ENCODE results near the gene CLEC19A.

Gene CLEC19A

DNA sequence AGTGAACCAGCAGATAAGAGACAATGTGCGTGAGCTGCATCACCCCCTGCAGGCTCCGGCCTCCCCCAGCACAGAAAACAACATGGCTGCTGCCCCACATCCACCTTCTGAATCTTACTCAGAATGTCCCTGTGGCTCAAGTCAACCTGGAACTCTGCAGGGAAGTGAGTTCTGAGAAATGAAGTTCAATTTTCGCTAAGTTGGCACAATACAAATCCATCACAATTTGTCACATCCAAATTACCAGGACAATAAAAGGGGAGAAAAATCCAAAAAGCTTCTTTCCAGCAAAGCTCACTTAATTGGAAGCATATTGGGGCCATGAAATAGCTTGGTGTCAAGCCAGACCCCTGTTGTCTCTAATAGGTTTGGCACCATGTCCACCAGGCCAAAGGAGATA lies 38.1 kb downstream of the CLEC19A start:
- no peak for TF ChIP-seq PPARA (CRISPR knock-in tag; IDR thresholded peaks at IDR 0.05; ENCODE audit: borderline replicate concordance)
- TF ChIP-seq ZNF8 (CRISPR knock-in tag; IDR thresholded peaks at IDR 0.05): no peak
- TF ChIP-seq TSHZ2 (CRISPR knock-in tag; IDR thresholded peaks at IDR 0.05): no peak
- TF ChIP-seq ZC3H10 (CRISPR knock-in tag; IDR thresholded peaks at IDR 0.05): no peak
- TF ChIP-seq ISL1 (CRISPR knock-in tag; IDR thresholded peaks at IDR 0.05): no peak
- TF ChIP-seq POU6F1 (CRISPR knock-in tag; IDR thresholded peaks at IDR 0.05; ENCODE audit: borderline replicate concordance, low read depth): no peak
- TF ChIP-seq ZFP3 (CRISPR knock-in tag; IDR thresholded peaks at IDR 0.05): no peak
- TF ChIP-seq, protein P1, sequence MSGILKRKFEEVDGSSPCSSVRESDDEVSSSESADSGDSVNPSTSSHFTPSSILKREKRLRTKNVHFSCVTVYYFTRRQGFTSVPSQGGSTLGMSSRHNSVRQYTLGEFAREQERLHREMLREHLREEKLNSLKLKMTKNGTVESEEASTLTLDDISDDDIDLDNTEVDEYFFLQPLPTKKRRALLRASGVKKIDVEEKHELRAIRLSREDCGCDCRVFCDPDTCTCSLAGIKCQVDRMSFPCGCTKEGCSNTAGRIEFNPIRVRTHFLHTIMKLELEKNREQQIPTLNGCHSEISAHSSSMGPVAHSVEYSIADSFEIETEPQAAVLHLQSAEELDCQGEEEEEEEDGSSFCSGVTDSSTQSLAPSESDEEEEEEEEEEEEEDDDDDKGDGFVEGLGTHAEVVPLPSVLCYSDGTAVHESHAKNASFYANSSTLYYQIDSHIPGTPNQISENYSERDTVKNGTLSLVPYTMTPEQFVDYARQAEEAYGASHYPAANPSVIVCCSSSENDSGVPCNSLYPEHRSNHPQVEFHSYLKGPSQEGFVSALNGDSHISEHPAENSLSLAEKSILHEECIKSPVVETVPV (CRISPR knock-in tag; IDR thresholded peaks at IDR 0.05): no peak
- no peak for TF ChIP-seq ESRRG (CRISPR knock-in tag; IDR thresholded peaks at IDR 0.05)
- no peak for TF ChIP-seq CSDC2 (CRISPR knock-in tag; IDR thresholded peaks at IDR 0.05)
- TF ChIP-seq RARB (CRISPR knock-in tag; IDR thresholded peaks at IDR 0.05): no peak
- ATAC-seq: no peak

DNA sequence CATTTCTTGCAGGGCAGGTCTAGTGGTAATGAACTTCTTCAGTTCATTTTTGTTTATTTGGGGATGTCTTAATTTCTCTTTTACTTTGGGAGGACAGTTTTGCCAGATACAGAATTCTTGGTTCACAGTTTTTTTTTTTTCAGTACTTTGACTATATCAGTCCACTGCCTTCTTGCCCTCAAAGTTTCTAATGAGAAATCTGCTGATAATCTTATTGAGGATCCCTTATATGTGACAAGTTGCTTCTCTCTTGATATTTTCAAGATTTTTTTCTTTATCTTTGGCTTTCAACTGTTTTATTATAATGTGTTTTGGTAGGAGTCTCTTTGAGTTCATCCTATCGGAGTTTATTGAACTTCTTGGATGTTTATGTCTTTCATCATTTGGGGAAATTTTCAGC lies 42.8 kb downstream of the CLEC19A start:
- no peak for TF ChIP-seq ZFP30 (CRISPR knock-in tag; IDR thresholded peaks at IDR 0.05)
- TF ChIP-seq GLIS3 (CRISPR knock-in tag; IDR thresholded peaks at IDR 0.05): no peak
- TF ChIP-seq ZNF70 (CRISPR knock-in tag; IDR thresholded peaks at IDR 0.05): no peak
- no peak for TF ChIP-seq TCF4 (CRISPR knock-in tag; IDR thresholded peaks at IDR 0.05; ENCODE audit: borderline replicate concordance)
- TF ChIP-seq, protein P2, sequence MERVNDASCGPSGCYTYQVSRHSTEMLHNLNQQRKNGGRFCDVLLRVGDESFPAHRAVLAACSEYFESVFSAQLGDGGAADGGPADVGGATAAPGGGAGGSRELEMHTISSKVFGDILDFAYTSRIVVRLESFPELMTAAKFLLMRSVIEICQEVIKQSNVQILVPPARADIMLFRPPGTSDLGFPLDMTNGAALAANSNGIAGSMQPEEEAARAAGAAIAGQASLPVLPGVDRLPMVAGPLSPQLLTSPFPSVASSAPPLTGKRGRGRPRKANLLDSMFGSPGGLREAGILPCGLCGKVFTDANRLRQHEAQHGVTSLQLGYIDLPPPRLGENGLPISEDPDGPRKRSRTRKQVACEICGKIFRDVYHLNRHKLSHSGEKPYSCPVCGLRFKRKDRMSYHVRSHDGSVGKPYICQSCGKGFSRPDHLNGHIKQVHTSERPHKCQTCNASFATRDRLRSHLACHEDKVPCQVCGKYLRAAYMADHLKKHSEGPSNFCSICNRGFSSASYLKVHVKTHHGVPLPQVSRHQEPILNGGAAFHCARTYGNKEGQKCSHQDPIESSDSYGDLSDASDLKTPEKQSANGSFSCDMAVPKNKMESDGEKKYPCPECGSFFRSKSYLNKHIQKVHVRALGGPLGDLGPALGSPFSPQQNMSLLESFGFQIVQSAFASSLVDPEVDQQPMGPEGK (CRISPR knock-in tag; IDR thresholded peaks at IDR 0.05; ENCODE audit: borderline replicate concordance): no peak
- no peak for TF ChIP-seq ARNTL (CRISPR knock-in tag; IDR thresholded peaks at IDR 0.05; ENCODE audit: borderline replicate concordance, low read depth)
- no peak for TF ChIP-seq PPARA (CRISPR knock-in tag; IDR thresholded peaks at IDR 0.05; ENCODE audit: borderline replicate concordance)
- no peak for TF ChIP-seq POU6F1 (CRISPR knock-in tag; IDR thresholded peaks at IDR 0.05; ENCODE audit: borderline replicate concordance, low read depth)
- TF ChIP-seq OSR1 (CRISPR knock-in tag; IDR thresholded peaks at IDR 0.05): no peak
- TF ChIP-seq ISL1 (CRISPR knock-in tag; IDR thresholded peaks at IDR 0.05): no peak
- no peak for TF ChIP-seq ZNF565 (CRISPR knock-in tag; conservative IDR thresholded peaks at IDR 0.05; ENCODE audit: low read depth)
- no peak for ATAC-seq

DNA sequence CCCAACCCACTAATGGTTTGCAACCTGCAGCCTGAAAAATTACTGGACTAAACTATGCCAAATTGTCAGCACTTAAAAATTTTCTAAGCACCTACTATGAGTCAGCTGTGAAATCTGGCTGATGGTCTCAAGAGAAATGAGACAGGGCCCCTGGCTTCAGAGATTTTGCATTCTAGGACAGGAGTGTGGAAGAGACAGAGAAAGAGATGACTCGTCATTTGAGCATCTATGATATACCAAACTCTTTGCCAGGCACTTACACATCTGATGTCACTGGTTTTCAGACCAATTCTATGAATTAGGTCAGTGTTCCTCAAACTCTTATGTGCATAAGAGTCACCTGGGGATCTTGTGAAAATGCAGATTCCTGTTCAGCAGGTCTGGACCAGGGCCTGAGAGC lies 44.4 kb downstream of the CLEC19A start:
- ATAC-seq: no peak
- TF ChIP-seq POU6F1 (CRISPR knock-in tag; IDR thresholded peaks at IDR 0.05; ENCODE audit: borderline replicate concordance, low read depth) (no peak), ZNF8 (CRISPR knock-in tag; IDR thresholded peaks at IDR 0.05) (no peak), ZFP30 (CRISPR knock-in tag; IDR thresholded peaks at IDR 0.05) (no peak), ZC3H10 (CRISPR knock-in tag; IDR thresholded peaks at IDR 0.05) (no peak), GLIS3 (CRISPR knock-in tag; IDR thresholded peaks at IDR 0.05) (no peak), ESRRG (CRISPR knock-in tag; IDR thresholded peaks at IDR 0.05) (no peak), ZNF70 (CRISPR knock-in tag; IDR thresholded peaks at IDR 0.05) (no peak), BACH2 (CRISPR knock-in tag; IDR thresholded peaks at IDR 0.05; ENCODE audit: borderline replicate concordance) (no peak), ARNTL (CRISPR knock-in tag; IDR thresholded peaks at IDR 0.05; ENCODE audit: borderline replicate concordance, low read depth) (no peak)
- TF ChIP-seq, protein P1 (CRISPR knock-in tag; IDR thresholded peaks at IDR 0.05): no peak
- TF ChIP-seq, protein P2 (CRISPR knock-in tag; IDR thresholded peaks at IDR 0.05; ENCODE audit: borderline replicate concordance): no peak
- TF ChIP-seq, protein P3, sequence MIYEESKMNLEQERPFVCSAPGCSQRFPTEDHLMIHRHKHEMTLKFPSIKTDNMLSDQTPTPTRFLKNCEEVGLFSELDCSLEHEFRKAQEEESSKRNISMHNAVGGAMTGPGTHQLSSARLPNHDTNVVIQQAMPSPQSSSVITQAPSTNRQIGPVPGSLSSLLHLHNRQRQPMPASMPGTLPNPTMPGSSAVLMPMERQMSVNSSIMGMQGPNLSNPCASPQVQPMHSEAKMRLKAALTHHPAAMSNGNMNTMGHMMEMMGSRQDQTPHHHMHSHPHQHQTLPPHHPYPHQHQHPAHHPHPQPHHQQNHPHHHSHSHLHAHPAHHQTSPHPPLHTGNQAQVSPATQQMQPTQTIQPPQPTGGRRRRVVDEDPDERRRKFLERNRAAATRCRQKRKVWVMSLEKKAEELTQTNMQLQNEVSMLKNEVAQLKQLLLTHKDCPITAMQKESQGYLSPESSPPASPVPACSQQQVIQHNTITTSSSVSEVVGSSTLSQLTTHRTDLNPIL (CRISPR knock-in tag; IDR thresholded peaks at IDR 0.05; ENCODE audit: low read depth): no peak

Data from SK-N-SH treated with all-trans-retinoic acid at 6 μM for 48 hours (cell line).